Liver (tissue), 9 donors: ENCODE measurements around the gene MUC21. TPM values are rescaled to one million over a fixed set of nuclear protein-coding genes. Genes with fewer than 3 reads are reported as not detected.

Experiments used
- DNase-seq: peaks from one replicate; pipeline ENCODE4 v3.0.0-alpha.2; 2017; ENCODE audit warnings: low spot score
- H3K27ac ChIP-seq, 2 donors: one replicate each; pipeline ENCODE4 v1.7.0; 2013; ENCODE audit warnings: inconsistent platforms in 2 of 2, low read length in 2 of 2, control low read depth in 1 of 2, low read depth in 1 of 2, mild to moderate bottlenecking in 1 of 2
- H3K27me3 ChIP-seq, 4 donors: one replicate each; pipeline versions ENCODE4 v1.6.1 to v1.7.0; 2013; ENCODE audit warnings: low read length in 3 of 4, inconsistent platforms in 1 of 4, mild to moderate bottlenecking in 1 of 4, moderate library complexity in 1 of 4; ENCODE audit not compliant: control insufficient read depth in 4 of 4, insufficient read depth in 4 of 4
- H3K36me3 ChIP-seq, 4 donors: one replicate each; pipeline versions ENCODE4 v1.6.1 to v1.7.0; 2013; ENCODE audit warnings: low read length in 3 of 4, mild to moderate bottlenecking in 3 of 4, low read depth in 1 of 4, moderate library complexity in 1 of 4; ENCODE audit not compliant: control insufficient read depth in 4 of 4, insufficient read depth in 3 of 4
- H3K4me1 ChIP-seq, 4 donors: one replicate each; pipeline versions ENCODE4 v1.6.1 to v1.7.0; 2013; ENCODE audit warnings: low read length in 3 of 4, mild to moderate bottlenecking in 3 of 4, moderate library complexity in 1 of 4; ENCODE audit not compliant: control insufficient read depth in 4 of 4, insufficient read depth in 4 of 4
- H3K4me3 ChIP-seq, 3 donors: one replicate each; pipeline versions ENCODE4 v1.6.1 to v1.7.0; 2013; ENCODE audit warnings: low read length in 3 of 3, control low read depth in 1 of 3, low read depth in 1 of 3, mild to moderate bottlenecking in 1 of 3
- H3K9ac ChIP-seq, 2 donors: one replicate each; pipeline ENCODE4 v1.7.0; 2013; ENCODE audit warnings: low read length in 2 of 2, mild to moderate bottlenecking in 2 of 2, moderate library complexity in 2 of 2, control low read depth in 1 of 2, low read depth in 1 of 2
- H3K9me3 ChIP-seq, 4 donors: one replicate each; pipeline versions ENCODE4 v1.6.1 to v1.7.0; 2013; ENCODE audit warnings: low read length in 3 of 4; ENCODE audit not compliant: control insufficient read depth in 4 of 4
- CTCF ChIP-seq: fragments of 150-350 bp; IDR thresholded peaks from 2 replicates; pipeline ENCODE4 v1.5.1; 2017; ENCODE audit warnings: improper control_type of control experiment, low read depth, low read length; ENCODE audit not compliant: missing input control
- EGR1 ChIP-seq, 2 donors: IDR thresholded peaks; 2 replicates each; pipeline ENCODE4 v1.6.1; 2016 to 2018; ENCODE audit warnings: antibody characterized with exemption in 2 of 2, low read depth in 2 of 2
- FOXA1 ChIP-seq: IDR thresholded peaks from 2 replicates; pipeline ENCODE4 v1.6.1; 2016; ENCODE audit warnings: antibody characterized with exemption
- FOXA2 ChIP-seq: IDR thresholded peaks from 2 replicates; pipeline ENCODE4 v1.6.1; 2016; ENCODE audit warnings: antibody characterized with exemption
- GABPA ChIP-seq, 2 donors: IDR thresholded peaks in 1 of 2; conservative IDR thresholded peaks in 1 of 2; 2 replicates each; pipeline ENCODE4 v1.6.1; 2016; ENCODE audit warnings: antibody characterized with exemption in 2 of 2, mild to moderate bottlenecking in 1 of 2, moderate library complexity in 1 of 2
- HNF4A ChIP-seq, 2 donors: conservative IDR thresholded peaks; 2 replicates each; pipeline ENCODE4 v1.6.1; 2016; ENCODE audit warnings: antibody characterized with exemption in 2 of 2, mild to moderate bottlenecking in 2 of 2
- HNF4G ChIP-seq: IDR thresholded peaks from 2 replicates; pipeline ENCODE4 v1.6.1; 2016; ENCODE audit warnings: antibody characterized with exemption
- JUND ChIP-seq, 2 donors: IDR thresholded peaks; 2 replicates each; pipeline ENCODE4 v1.6.1; 2016; ENCODE audit warnings: antibody characterized with exemption in 2 of 2
- NR2F2 ChIP-seq: IDR thresholded peaks from 2 replicates; pipeline ENCODE4 v1.6.1; 2016; ENCODE audit warnings: antibody characterized with exemption
- RAD21 ChIP-seq, 2 donors: IDR thresholded peaks; 2 replicates each; pipeline ENCODE4 v1.6.1; 2016; ENCODE audit warnings: antibody characterized with exemption in 2 of 2, mild to moderate bottlenecking in 2 of 2
- REST ChIP-seq: IDR thresholded peaks from 2 replicates; pipeline ENCODE4 v1.6.1; 2016; ENCODE audit warnings: antibody characterized with exemption, mild to moderate bottlenecking
- RXRA ChIP-seq, 2 donors: IDR thresholded peaks; 2 replicates each; pipeline ENCODE4 v1.6.1; 2017 to 2018; ENCODE audit warnings: antibody characterized with exemption in 2 of 2, mild to moderate bottlenecking in 1 of 2
- TAF1 ChIP-seq: conservative IDR thresholded peaks from 2 replicates; pipeline ENCODE4 v1.6.1; 2016; ENCODE audit warnings: antibody characterized with exemption, mild to moderate bottlenecking
- ZBTB33 ChIP-seq: IDR thresholded peaks from 2 replicates; pipeline ENCODE4 v1.6.1; 2016; ENCODE audit warnings: antibody characterized with exemption
- WGBS: extraction: QIAGEN DNeasy Blood & Tissue Kit; methylation state at CpG from one replicate; pipeline ENCODE4 v1.1.7; 2013; 5-methylcytosine and 5-hydroxymethylcytosine counted together
- polyA plus RNA-seq, 2 donors: library from polyadenylated mRNA; stranded (reverse) in 1 of 2; unstranded in 1 of 2; fragments of 200-250 nt in 1 of 2; fragments of >200 nt in 1 of 2; fragmentation: Nextera tagmentation in 1 of 2; extraction: Ambion mirVana in 1 of 2; gene quantifications; one replicate each; pipeline versions ENCODE4 v1.2.1 to v1.2.3, GENCODE V29; 2013 to 2015
- total RNA-seq, 2 donors: library from RNA; depleted of rRNA; stranded (reverse); fragments of >200 nt; gene quantifications; one replicate each; pipeline ENCODE4 v1.2.3, GENCODE V29; 2014
- TF ChIP-seq, protein P1 (sequence below): IDR thresholded peaks from 2 replicates; pipeline ENCODE4 v1.6.1; 2016; ENCODE audit warnings: antibody characterized with exemption
- donor health status: healthy.
- donor health status: healthy.
- donor health status: healthy.
- donor health status: healthy.
- donor health status: healthy.

Gene MUC21
- total and polyA plus RNA-seq, 4 donors = 0.02 TPM; not detected in 3

GRCh38 chr6:30937265-30937664 is 46.3 kb upstream of the MUC21 start:
- Histone ChIP-seq H3K27ac (no peak overlapping the region), H3K9me3 (no peaks in the 10 kb centered on the region), H3K4me3 (no peak overlapping the region), H3K4me1 (no peaks in the 10 kb centered on the region), H3K27me3 (peaks cover 0 to 5% (median 2%) of the 10 kb centered on the region in 4 donors), H3K9ac (no peak overlapping the region), H3K36me3 (no peaks in the 10 kb centered on the region)
- no peak for DNase-seq
- 80% methylated on average over 6 of the region's 6 CpGs for WGBS
- TF ChIP-seq RAD21 (IDR thresholded peaks at IDR 0.05) (no peak), HNF4A (conservative IDR thresholded peaks at IDR 0.05) (no peak), RXRA (IDR thresholded peaks at IDR 0.05) (no peak), REST (no peak), FOXA2 (no peak), JUND (IDR thresholded peaks at IDR 0.05) (no peak), TAF1 (no peak), GABPA (IDR thresholded peaks at IDR 0.05 in 1 of 2, conservative IDR thresholded peaks at IDR 0.05 in 1 of 2) (no peak), NR2F2 (no peak), EGR1 (IDR thresholded peaks at IDR 0.05; ENCODE audit: low read depth in 2 of 2) (no peak), HNF4G (no peak), FOXA1 (no peak)

DNA sequence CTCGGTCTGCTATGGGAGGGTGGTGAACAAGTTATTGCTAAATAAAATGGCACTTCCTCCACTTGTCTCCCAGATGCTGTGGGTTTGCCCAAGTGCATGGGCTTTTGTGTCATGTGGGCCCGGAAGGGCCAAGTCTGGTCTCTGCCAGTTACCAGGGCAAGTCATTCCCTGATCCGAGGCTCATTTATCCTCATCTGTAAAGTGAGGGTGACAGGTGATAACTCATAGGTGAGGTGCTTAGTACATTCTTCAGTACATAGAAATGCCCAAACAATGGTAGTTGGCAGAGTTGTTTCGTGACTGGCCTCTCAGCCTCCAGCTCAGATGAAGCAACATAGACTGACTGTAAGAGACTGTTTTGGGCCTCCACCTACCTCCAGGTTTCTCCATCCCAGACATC is 44.8 kb upstream of the MUC21 start:
- Histone ChIP-seq H3K4me1 (no peaks in the 10 kb centered on the region), H3K4me3 (no peak overlapping the region), H3K9me3 (no peaks in the 10 kb centered on the region), H3K27ac (no peak overlapping the region), H3K27me3 (peaks cover 0 to 5% (median 2%) of the 10 kb centered on the region in 4 donors), H3K36me3 (no peaks in the 10 kb centered on the region), H3K9ac (no peak overlapping the region)
- TF ChIP-seq HNF4A (conservative IDR thresholded peaks at IDR 0.05) (no peak), ZBTB33 (no peak), EGR1 (IDR thresholded peaks at IDR 0.05; ENCODE audit: low read depth in 2 of 2) (no peak), RAD21 (IDR thresholded peaks at IDR 0.05) (no peak), CTCF (no peak), FOXA2 (no peak), REST (no peak), GABPA (IDR thresholded peaks at IDR 0.05 in 1 of 2, conservative IDR thresholded peaks at IDR 0.05 in 1 of 2) (no peak), RXRA (IDR thresholded peaks at IDR 0.05) (no peak), TAF1 (no peak)
- TF ChIP-seq, protein P1, sequence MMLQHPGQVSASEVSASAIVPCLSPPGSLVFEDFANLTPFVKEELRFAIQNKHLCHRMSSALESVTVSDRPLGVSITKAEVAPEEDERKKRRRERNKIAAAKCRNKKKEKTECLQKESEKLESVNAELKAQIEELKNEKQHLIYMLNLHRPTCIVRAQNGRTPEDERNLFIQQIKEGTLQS = no peak
- DNase-seq = no peak
- WGBS = 76% methylated on average over 4 of the region's 4 CpGs
